Right kidney (tissue), 1 donor: ENCODE results near the gene MARVELD2.
"Not testable (repeated sequence)": the region's sequence is repeated elsewhere in the genome, so short reads cannot be mapped to it uniquely, and the experiment has no call there.

Source experiments
- DNase-seq: peaks from one replicate; pipeline ENCODE4 v3.0.0-alpha.2; 2016

The MARVELD2 gene

GRCh38 chr5:69444127-69444754, 29.3 kb downstream of the MARVELD2 start:
- no peak for DNase-seq

GRCh38 chr5:69449511-69449910, 34.6 kb downstream of the MARVELD2 start:
- no peak for DNase-seq

- DNase-seq, result no peak
Observed at GRCh38 chr5:69450116-69450515, 35.2 kb downstream of the MARVELD2 start.

GRCh38 chr5:69450527-69450926, 35.6 kb downstream of the MARVELD2 start:
- not testable (repeated sequence) for DNase-seq

- no peak for DNase-seq
Observed at GRCh38 chr5:69451941-69452647, 37.2 kb downstream of the MARVELD2 start.

GRCh38 chr5:69453487-69453886, 38.6 kb downstream of the MARVELD2 start:
- not testable (repeated sequence) for DNase-seq

GRCh38 chr5:69454460-69455249, 39.7 kb downstream of the MARVELD2 start:
- no peak for DNase-seq

- DNase-seq, result not testable (repeated sequence)
Observed at GRCh38 chr5:69455428-69455988, 40.6 kb downstream of the MARVELD2 start.

GRCh38 chr5:69462170-69462569, 47.3 kb downstream of the MARVELD2 start:
- DNase-seq, result no peak

- DNase-seq, result not testable (repeated sequence)
Observed at GRCh38 chr5:69466375-69466774, 51.5 kb downstream of the MARVELD2 start.

GRCh38 chr5:69467442-69468225, 52.7 kb downstream of the MARVELD2 start:
- no peak for DNase-seq

GRCh38 chr5:69468631-69469030, 53.7 kb downstream of the MARVELD2 start:
- DNase-seq, result no peak

GRCh38 chr5:69471516-69471915, 56.6 kb downstream of the MARVELD2 start:
- not testable (repeated sequence) for DNase-seq

GRCh38 chr5:69472535-69473143, 57.7 kb downstream of the MARVELD2 start:
- not testable (repeated sequence) for DNase-seq

GRCh38 chr5:69477170-69477569, 62.3 kb downstream of the MARVELD2 start:
- DNase-seq, result no peak

GRCh38 chr5:69478296-69478695, 63.4 kb downstream of the MARVELD2 start:
- DNase-seq, result not testable (repeated sequence)

GRCh38 chr5:69484891-69485290, 70.0 kb downstream of the MARVELD2 start:
- DNase-seq, result no peak

- no peak for DNase-seq
Observed at GRCh38 chr5:69485471-69485870, 70.6 kb downstream of the MARVELD2 start.

- DNase-seq, result no peak
Observed at GRCh38 chr5:69489246-69489645, 74.3 kb downstream of the MARVELD2 start.

GRCh38 chr5:69491027-69491426, 76.1 kb downstream of the MARVELD2 start:
- no peak for DNase-seq

GRCh38 chr5:69491838-69492390, 77.0 kb downstream of the MARVELD2 start:
- no peak for DNase-seq
